WTC11 (cell line): ENCODE data around the gene ZMAT3.

Experiments used
- AFF4 ChIP-seq: sonication (generic); formaldehyde crosslinking; IDR thresholded peaks from 2 replicates; pipeline ENCODE4 v1.8.1; 2023; ENCODE audit warnings: mild to moderate bottlenecking, missing genetic modification reagents, borderline replicate concordance
- CREM ChIP-seq: sonication (generic); formaldehyde crosslinking; IDR thresholded peaks from 2 replicates; pipeline ENCODE4 v1.8.1; 2022; ENCODE audit warnings: mild to moderate bottlenecking, missing genetic modification reagents, moderate library complexity
- CTCF ChIP-seq: fragments of 200-600 bp; IDR thresholded peaks from 2 replicates; pipeline ENCODE4 v1.8.0; 2022; ENCODE audit warnings: antibody characterized with exemption
- ELF4 ChIP-seq: sonication (generic); formaldehyde crosslinking; IDR thresholded peaks from 2 replicates; pipeline ENCODE4 v1.8.1; 2022; ENCODE audit warnings: low read depth, mild to moderate bottlenecking, moderate library complexity, missing genetic modification reagents
- FOXP1 ChIP-seq: sonication (generic); formaldehyde crosslinking; IDR thresholded peaks from 2 replicates; pipeline ENCODE4 v1.8.0; 2022; ENCODE audit warnings: missing genetic modification reagents, mild to moderate bottlenecking, moderate library complexity, borderline replicate concordance
- JUN ChIP-seq: sonication (generic); formaldehyde crosslinking; IDR thresholded peaks from 2 replicates; pipeline ENCODE4 v1.8.0; 2023; ENCODE audit warnings: mild to moderate bottlenecking, missing genetic modification reagents
- KAT7 ChIP-seq: sonication (generic); formaldehyde crosslinking; IDR thresholded peaks from 2 replicates; pipeline ENCODE4 v1.8.1; 2023; ENCODE audit warnings: missing genetic modification reagents, mild to moderate bottlenecking, borderline replicate concordance
- NR3C1 ChIP-seq: sonication (generic); formaldehyde crosslinking; conservative IDR thresholded peaks from 2 replicates; pipeline ENCODE4 v1.8.1; 2023; ENCODE audit warnings: low read depth, mild to moderate bottlenecking, missing genetic modification reagents
- STAT6 ChIP-seq: sonication (generic); formaldehyde crosslinking; conservative IDR thresholded peaks from 2 replicates; pipeline ENCODE4 v1.8.1; 2023; ENCODE audit warnings: mild to moderate bottlenecking, low read depth, missing genetic modification reagents, moderate library complexity
- TP53 ChIP-seq: sonication (generic); formaldehyde crosslinking; IDR thresholded peaks from 2 replicates; pipeline ENCODE4 v1.8.1; 2023; ENCODE audit warnings: mild to moderate bottlenecking, missing genetic modification reagents
- ZNF671 ChIP-seq: fragments of 250-450 bp; sonication (Bioruptor Pico); IDR thresholded peaks from 2 replicates; pipeline ENCODE4 v1.8.0; 2021; ENCODE audit warnings: mild to moderate bottlenecking
- TF ChIP-seq, protein P1 (sequence below): sonication (generic); formaldehyde crosslinking; IDR thresholded peaks from 2 replicates; pipeline ENCODE4 v1.8.1; 2022; ENCODE audit warnings: low read depth, missing genetic modification reagents, borderline replicate concordance

- TF ChIP-seq CTCF (no peak), ZNF671 (CRISPR knock-in tag) (no peak), KAT7 (CRISPR knock-in tag) (no peak), STAT6 (CRISPR knock-in tag) (no peak), ELF4 (CRISPR knock-in tag) (no peak), TP53 (CRISPR knock-in tag) (no peak), AFF4 (CRISPR knock-in tag) (no peak), NR3C1 (CRISPR knock-in tag) (no peak), JUN (CRISPR knock-in tag) (no peak), FOXP1 (CRISPR knock-in tag) (no peak), CREM (CRISPR knock-in tag) (no peak)
- TF ChIP-seq, protein P1, sequence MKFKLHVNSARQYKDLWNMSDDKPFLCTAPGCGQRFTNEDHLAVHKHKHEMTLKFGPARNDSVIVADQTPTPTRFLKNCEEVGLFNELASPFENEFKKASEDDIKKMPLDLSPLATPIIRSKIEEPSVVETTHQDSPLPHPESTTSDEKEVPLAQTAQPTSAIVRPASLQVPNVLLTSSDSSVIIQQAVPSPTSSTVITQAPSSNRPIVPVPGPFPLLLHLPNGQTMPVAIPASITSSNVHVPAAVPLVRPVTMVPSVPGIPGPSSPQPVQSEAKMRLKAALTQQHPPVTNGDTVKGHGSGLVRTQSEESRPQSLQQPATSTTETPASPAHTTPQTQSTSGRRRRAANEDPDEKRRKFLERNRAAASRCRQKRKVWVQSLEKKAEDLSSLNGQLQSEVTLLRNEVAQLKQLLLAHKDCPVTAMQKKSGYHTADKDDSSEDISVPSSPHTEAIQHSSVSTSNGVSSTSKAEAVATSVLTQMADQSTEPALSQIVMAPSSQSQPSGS (CRISPR knock-in tag) = no peak
These were observed 71.5 kb downstream of the ZMAT3 start for GRCh38 chr3:179000144-179000543.
